Measurements from ENCODE around the gene CYTH4.

- TF ChIP-seq CTCF (IDR thresholded peaks at IDR 0.05) (no peak), POLR2A (IDR thresholded peaks at IDR 0.05) (no peak)
Observed at GRCh38 chr22:37362621-37363020, 80.3 kb downstream of the CYTH4 start.
